Measurements from ENCODE around the gene TMEM239. TPM values are rescaled to one million over a fixed set of nuclear protein-coding genes. Genes with fewer than 3 reads are reported as not detected.

Gene TMEM239
- total RNA-seq, 1 donor from 2014 or later: not detected

GRCh38 chr20:2797136-2797983 is 18.8 kb upstream of the TMEM239 start:
- Mint-ChIP-seq H3K27ac (no peak overlapping the region), H3K27me3 (peaks cover 39% of the 10 kb centered on the region), H3K4me1 (peaks cover 31% of the 10 kb centered on the region), H3K9me3 (no peaks in the 10 kb centered on the region), H3K36me3 (ENCODE audit: low read depth) (no peaks in the 10 kb centered on the region), H3K4me3 (peak overlapping the region; percentile 28)
- DNase-seq (no peak), ATAC-seq (ENCODE audit: low read depth) (no peak)
- ChIA-PET CTCF (no interaction called here), POLR2A (no interaction called here)
- no peak for TF ChIP-seq CTCF (IDR thresholded peaks at IDR 0.05)
- intact Hi-C loops (cut with micrococcal nuclease): no loop called here

- Mint-ChIP-seq H3K4me3 (no peak overlapping the region), H3K27ac (no peak overlapping the region), H3K36me3 (ENCODE audit: low read depth) (no peaks in the 10 kb centered on the region), H3K4me1 (peaks cover 31% of the 10 kb centered on the region), H3K27me3 (peaks cover 42% of the 10 kb centered on the region), H3K9me3 (no peaks in the 10 kb centered on the region)
- intact Hi-C loops (cut with micrococcal nuclease): no loop called here
- no peak for DNase-seq
- ChIA-PET POLR2A (interaction anchor here (1.9 kb wide), 1 partner anchor 42 kb away, joined by 7 read pairs; the partner anchor contains the start of genes PCED1A and VPS16), CTCF (no interaction called here)
- ATAC-seq (ENCODE audit: low read depth): no peak
- TF ChIP-seq CTCF (IDR thresholded peaks at IDR 0.05): no peak
Observed at GRCh38 chr20:2798095-2798805, 17.9 kb upstream of the TMEM239 start.

- ChIA-PET CTCF (no interaction called here), POLR2A (interaction anchor here (1.9 kb wide), 1 partner anchor 42 kb away, joined by 7 read pairs; the partner anchor contains the start of genes PCED1A and VPS16)
- Mint-ChIP-seq H3K4me1 (peaks cover 31% of the 10 kb centered on the region), H3K4me3 (peak overlapping the region; percentile 79), H3K27ac (no peak overlapping the region), H3K9me3 (no peaks in the 10 kb centered on the region), H3K36me3 (ENCODE audit: low read depth) (no peaks in the 10 kb centered on the region), H3K27me3 (peaks cover 41% of the 10 kb centered on the region)
- no peak for TF ChIP-seq CTCF (IDR thresholded peaks at IDR 0.05)
- intact Hi-C loops (cut with micrococcal nuclease): no loop called here
- no peak for ATAC-seq (ENCODE audit: low read depth)
- DNase-seq: no peak
Observed at GRCh38 chr20:2798814-2799213, 17.4 kb upstream of the TMEM239 start.

GRCh38 chr20:2799271-2799670 is 16.9 kb upstream of the TMEM239 start:
- DNase-seq (no peak), ATAC-seq (ENCODE audit: low read depth) (no peak)
- CTCF ChIA-PET: no interaction called here
- POLR2A ChIA-PET: interaction anchor here (0.6 to 1.9 kb wide), 2 partner anchors 41 to 129 kb away, joined by 6 to 7 read pairs; partner anchors contain the start of genes PCED1A and VPS16
- peak overlapping the region; percentile 79 for H3K4me3 Mint-ChIP-seq
- TF ChIP-seq CTCF (IDR thresholded peaks at IDR 0.05): no peak
- no peaks in the 10 kb centered on the region for H3K36me3 Mint-ChIP-seq (ENCODE audit: low read depth)
- intact Hi-C loops (cut with micrococcal nuclease): no loop called here
- H3K9me3 Mint-ChIP-seq: no peaks in the 10 kb centered on the region
- no peak overlapping the region for H3K27ac Mint-ChIP-seq
- peaks cover 31% of the 10 kb centered on the region for H3K4me1 Mint-ChIP-seq
- peaks cover 45% of the 10 kb centered on the region for H3K27me3 Mint-ChIP-seq

All from activated B cell treated with CpG ODN at 0.5 μM for 24 hours (primary cell).